Astrocyte of the spinal cord (primary cell): ENCODE results near the gene COL28A1.

Experiments
- DNase-seq: peaks from one replicate; pipeline ENCODE4 v3.0.0; 2011; ENCODE audit warnings: low read depth, low spot score
- H3K4me3 ChIP-seq: 2 replicates; pipeline ENCODE4 v1.5.1; 2011; ENCODE audit warnings: low read depth, mild to moderate bottlenecking, low read length, moderate library complexity
- in situ Hi-C: cut with HindIII; loops from 2 replicates; pipeline ENCODE4 v1.10.0; 2017; ENCODE audit warnings: low sequenced_read_pairs
- TF ChIP-seq, protein P1 (sequence below): IDR thresholded peaks from 2 replicates; pipeline ENCODE4 v1.5.1; 2012; ENCODE audit warnings: low read depth, mild to moderate bottlenecking, low read length, inconsistent platforms

COL28A1 gene

DNA sequence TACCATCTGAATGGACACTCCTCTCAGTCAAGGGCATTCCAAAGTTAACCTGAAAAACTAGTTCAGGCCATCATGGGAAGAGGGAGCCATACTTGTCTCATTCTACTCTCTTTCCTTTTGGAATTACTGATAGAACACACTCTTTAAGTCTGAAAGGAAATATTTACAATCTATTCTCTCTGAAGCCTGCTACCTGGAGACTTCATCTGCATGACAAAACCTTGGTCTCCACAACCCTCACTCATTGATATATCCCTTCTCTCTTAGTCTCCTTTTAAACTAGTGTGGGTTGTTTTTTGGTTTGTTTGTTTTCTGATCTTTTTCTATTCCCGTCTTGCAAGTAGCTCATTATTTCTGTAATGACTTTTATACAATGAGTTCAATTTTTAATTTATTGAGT lies 183.8 kb downstream of the COL28A1 start:
- H3K4me3 ChIP-seq, result no peak overlapping the region
- TF ChIP-seq, protein P1, sequence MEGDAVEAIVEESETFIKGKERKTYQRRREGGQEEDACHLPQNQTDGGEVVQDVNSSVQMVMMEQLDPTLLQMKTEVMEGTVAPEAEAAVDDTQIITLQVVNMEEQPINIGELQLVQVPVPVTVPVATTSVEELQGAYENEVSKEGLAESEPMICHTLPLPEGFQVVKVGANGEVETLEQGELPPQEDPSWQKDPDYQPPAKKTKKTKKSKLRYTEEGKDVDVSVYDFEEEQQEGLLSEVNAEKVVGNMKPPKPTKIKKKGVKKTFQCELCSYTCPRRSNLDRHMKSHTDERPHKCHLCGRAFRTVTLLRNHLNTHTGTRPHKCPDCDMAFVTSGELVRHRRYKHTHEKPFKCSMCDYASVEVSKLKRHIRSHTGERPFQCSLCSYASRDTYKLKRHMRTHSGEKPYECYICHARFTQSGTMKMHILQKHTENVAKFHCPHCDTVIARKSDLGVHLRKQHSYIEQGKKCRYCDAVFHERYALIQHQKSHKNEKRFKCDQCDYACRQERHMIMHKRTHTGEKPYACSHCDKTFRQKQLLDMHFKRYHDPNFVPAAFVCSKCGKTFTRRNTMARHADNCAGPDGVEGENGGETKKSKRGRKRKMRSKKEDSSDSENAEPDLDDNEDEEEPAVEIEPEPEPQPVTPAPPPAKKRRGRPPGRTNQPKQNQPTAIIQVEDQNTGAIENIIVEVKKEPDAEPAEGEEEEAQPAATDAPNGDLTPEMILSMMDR, result no peak

DNA sequence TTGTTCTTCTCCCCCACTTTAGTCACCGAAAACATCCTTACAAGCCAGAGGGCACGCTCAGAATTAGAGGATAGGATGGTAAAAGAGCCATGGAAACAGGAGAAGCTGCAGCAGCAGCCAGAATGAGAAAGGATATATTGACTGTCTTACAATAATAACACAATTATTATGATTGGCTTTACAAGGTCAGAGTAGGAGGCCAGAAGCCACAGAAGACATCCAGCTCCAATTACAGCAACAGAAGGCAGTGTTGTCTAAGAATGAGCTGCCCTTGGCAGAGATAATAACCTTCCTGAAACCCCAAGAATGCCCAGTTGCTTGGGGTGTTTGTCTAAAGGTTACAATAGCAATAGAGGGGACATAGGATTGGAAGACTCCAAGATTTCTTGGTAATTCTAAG lies 184.5 kb downstream of the COL28A1 start:
- DNase-seq, result no peak
- TF ChIP-seq, protein P1, result no peak
- in situ Hi-C loops, result no loop called here
- H3K4me3 ChIP-seq, result no peak overlapping the region

More for the DNA sequence above, 183.8 kb downstream of the COL28A1 start:
- no peak for DNase-seq
- in situ Hi-C loops, result no loop called here

DNA sequence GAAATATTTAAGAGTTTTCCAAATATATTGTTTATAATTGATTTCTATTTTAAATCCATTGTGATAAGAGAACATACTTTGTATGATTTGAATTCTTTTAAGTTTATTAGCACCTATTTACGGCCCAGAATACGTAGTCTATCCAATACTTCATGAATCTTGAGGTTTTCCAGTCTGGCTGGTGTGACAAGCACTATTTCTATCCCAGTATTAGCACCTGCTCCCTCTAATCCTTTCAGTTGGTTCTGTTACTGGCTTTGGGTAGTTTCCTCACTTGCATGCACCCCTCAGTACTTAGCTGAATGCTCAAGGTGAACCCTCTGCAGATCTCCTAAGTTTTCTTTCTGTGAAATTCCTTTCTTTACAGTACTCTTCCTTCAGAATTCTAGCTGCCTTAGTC lies 186.5 kb downstream of the COL28A1 start:
- DNase-seq, result no peak
- TF ChIP-seq, protein P1, result no peak
- H3K4me3 ChIP-seq, result no peak overlapping the region
- in situ Hi-C loops, result no loop called here

DNA sequence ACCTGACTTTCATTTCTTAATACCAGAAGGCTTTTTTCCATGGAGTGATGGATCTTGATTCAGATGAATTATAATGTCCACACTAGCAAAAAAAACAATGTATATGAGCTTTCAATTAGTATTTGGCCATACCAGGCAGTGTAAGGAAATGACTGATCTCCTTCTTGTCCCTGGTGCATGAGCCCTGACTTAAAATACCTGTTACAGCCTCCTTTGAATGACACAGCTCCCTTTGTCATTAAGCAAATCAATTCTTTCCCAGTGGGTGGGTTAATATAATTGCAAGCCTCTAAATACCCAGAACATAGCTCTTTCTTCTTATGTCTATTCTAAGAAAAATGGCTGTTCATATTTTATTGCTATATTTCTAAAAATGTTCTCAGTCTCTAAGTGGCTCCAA lies 188.6 kb downstream of the COL28A1 start:
- TF ChIP-seq, protein P1, result no peak
- no peak for DNase-seq
- in situ Hi-C loops, result no loop called here
- H3K4me3 ChIP-seq, result no peak overlapping the region

DNA sequence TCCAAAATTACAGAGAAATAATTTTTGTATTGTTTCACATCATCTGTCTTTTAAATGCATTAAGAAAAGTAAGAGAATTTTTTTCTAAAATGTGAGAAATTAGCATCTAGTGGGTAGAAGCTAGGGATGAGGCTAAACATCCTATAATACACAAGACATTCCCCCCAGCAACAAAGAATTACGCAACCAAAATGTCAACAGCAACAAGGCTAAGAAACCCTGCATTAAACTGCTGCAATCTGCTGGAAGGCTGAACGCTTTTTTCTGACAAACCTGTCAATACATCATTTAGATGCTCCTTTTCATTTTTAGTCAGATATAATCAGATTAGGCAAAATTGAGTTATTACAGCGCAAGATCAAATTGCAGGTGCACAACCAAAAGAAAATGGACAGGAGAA lies 191.1 kb downstream of the COL28A1 start:
- DNase-seq, result no peak
- in situ Hi-C loops, result no loop called here
- no peak overlapping the region for H3K4me3 ChIP-seq
- TF ChIP-seq, protein P1, result no peak

DNA sequence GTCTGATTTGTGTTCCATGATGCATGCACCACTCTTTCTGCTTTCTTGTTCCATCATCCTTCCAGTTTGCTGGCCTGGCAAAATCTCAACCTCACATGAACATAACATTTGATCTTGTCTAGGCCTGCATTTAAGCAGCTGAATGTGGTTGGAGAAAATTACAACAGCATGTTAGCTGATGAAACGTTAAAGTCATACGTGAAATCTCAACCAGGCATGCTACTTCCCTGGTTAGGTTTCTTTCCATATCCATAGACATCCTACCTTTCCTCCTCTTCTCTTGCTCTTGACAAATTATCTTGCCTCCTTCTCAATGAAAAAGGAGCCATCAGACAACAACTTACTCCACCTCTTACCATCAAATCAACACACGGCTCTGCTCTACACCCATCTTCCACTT lies 199.8 kb downstream of the COL28A1 start:
- in situ Hi-C loops, result no loop called here
- no peak for DNase-seq
- H3K4me3 ChIP-seq, result no peak overlapping the region
- TF ChIP-seq, protein P1, result no peak

DNA sequence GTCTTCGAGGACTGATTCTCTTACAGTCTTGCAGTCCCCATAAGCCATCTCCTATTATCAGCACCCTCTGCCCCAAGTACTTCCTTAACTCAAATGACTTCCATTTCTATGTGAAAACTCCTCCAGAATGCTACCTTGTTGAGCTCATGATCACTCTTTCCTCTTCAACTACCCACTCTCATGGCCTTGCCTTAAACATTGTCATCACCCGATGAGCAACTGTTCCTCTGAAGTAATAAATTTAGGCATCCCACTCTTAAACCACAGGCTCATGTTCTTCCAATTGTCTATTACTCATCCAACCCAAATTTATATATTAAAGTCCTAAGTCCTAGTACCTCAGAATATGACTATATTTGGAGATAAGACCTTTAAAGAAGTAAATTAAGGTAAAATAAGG lies 200.5 kb downstream of the COL28A1 start:
- no peak overlapping the region for H3K4me3 ChIP-seq
- TF ChIP-seq, protein P1, result no peak
- no peak for DNase-seq
- in situ Hi-C loops, result no loop called here
